Mesenteric fat pad (tissue), 1 donor: Measurements from ENCODE around the gene TAF1A. TPM values are rescaled to one million over a fixed set of nuclear protein-coding genes. Genes with fewer than 3 reads are reported as not detected.

Experiments
- DNase-seq: peaks from one replicate; pipeline ENCODE4 v3.0.0-alpha.2; 2020; ENCODE audit warnings: low spot score
- total RNA-seq: library from RNA; stranded (reverse); fragmentation: NEBNext Ultra II Directional; extraction: Animal tissue kit (Norgen Biotek cat#: 25700); gene quantifications from one replicate; pipeline ENCODE4 v1.2.1, GENCODE V29; 2021
- donor health status: DM: yes; HTN: yes; CAD: no.

TAF1A gene
- total RNA-seq, 1 donor from 2014 or later, result 7.2 TPM

- no peak for DNase-seq
These were observed 10.5 kb upstream of the TAF1A start for GRCh38 chr1:222600281-222600680.

- no peak for DNase-seq
These were observed 7.0 kb upstream of the TAF1A start for GRCh38 chr1:222596696-222597095.

GRCh38 chr1:222594789-222595188 lies 5.1 kb upstream of the TAF1A start:
- DNase-seq, result no peak

GRCh38 chr1:222592171-222592570 lies 2.4 kb upstream of the TAF1A start:
- DNase-seq, result no peak

- no peak for DNase-seq
These were observed 1.6 kb downstream of the TAF1A start for GRCh38 chr1:222588135-222588534.

GRCh38 chr1:222586842-222587241 lies 2.9 kb downstream of the TAF1A start:
- DNase-seq, result no peak

GRCh38 chr1:222583079-222583478 lies 6.7 kb downstream of the TAF1A start:
- no peak for DNase-seq

- DNase-seq, result no peak
These were observed 7.5 kb downstream of the TAF1A start for GRCh38 chr1:222582099-222582774.

GRCh38 chr1:222579316-222579715 lies 10.4 kb downstream of the TAF1A start:
- no peak for DNase-seq

- DNase-seq, result no peak
These were observed 18.9 kb downstream of the TAF1A start for GRCh38 chr1:222570837-222571236.

- no peak for DNase-seq
These were observed 28.1 kb downstream of the TAF1A start for GRCh38 chr1:222561656-222562055.

- no peak for DNase-seq
These were observed 32.2 kb downstream of the TAF1A start for GRCh38 chr1:222557574-222557973.

GRCh38 chr1:222557148-222557547 lies 32.6 kb downstream of the TAF1A start:
- DNase-seq, result no peak

- no peak for DNase-seq
These were observed 33.6 kb downstream of the TAF1A start for GRCh38 chr1:222555992-222556615.

GRCh38 chr1:222554177-222554576 lies 35.6 kb downstream of the TAF1A start:
- DNase-seq, result no peak

- no peak for DNase-seq
These were observed 36.9 kb downstream of the TAF1A start for GRCh38 chr1:222552882-222553281.

- DNase-seq, result no peak
These were observed 41.6 kb downstream of the TAF1A start, which contains the start of gene HHIPL2 for GRCh38 chr1:222547944-222548671. HHIPL2 (minus strand) TSS chr1:222548104; CDS start chr1:222548044, 60 bp downstream.

- DNase-seq, result no peak
These were observed 42.5 kb downstream of the TAF1A start for GRCh38 chr1:222547260-222547614.

GRCh38 chr1:222546548-222547259 lies 43.0 kb downstream of the TAF1A start:
- DNase-seq, result no peak

GRCh38 chr1:222546091-222546490 lies 43.6 kb downstream of the TAF1A start:
- DNase-seq, result no peak

- no peak for DNase-seq
These were observed 45.9 kb downstream of the TAF1A start for GRCh38 chr1:222543817-222544216.

- no peak for DNase-seq
These were observed 49.1 kb downstream of the TAF1A start for GRCh38 chr1:222540598-222540995.
